ENCODE results near the gene SNX1. TPM values are rescaled to one million over a fixed set of nuclear protein-coding genes. Genes with fewer than 3 reads are reported as not detected.

SNX1 gene
- total and polyA plus RNA-seq, 2 of the 13 experiments (the other 11 are each of a cell fraction or from before 2014, with no cell fraction given) = 29.3 to 60.1 TPM

DNA sequence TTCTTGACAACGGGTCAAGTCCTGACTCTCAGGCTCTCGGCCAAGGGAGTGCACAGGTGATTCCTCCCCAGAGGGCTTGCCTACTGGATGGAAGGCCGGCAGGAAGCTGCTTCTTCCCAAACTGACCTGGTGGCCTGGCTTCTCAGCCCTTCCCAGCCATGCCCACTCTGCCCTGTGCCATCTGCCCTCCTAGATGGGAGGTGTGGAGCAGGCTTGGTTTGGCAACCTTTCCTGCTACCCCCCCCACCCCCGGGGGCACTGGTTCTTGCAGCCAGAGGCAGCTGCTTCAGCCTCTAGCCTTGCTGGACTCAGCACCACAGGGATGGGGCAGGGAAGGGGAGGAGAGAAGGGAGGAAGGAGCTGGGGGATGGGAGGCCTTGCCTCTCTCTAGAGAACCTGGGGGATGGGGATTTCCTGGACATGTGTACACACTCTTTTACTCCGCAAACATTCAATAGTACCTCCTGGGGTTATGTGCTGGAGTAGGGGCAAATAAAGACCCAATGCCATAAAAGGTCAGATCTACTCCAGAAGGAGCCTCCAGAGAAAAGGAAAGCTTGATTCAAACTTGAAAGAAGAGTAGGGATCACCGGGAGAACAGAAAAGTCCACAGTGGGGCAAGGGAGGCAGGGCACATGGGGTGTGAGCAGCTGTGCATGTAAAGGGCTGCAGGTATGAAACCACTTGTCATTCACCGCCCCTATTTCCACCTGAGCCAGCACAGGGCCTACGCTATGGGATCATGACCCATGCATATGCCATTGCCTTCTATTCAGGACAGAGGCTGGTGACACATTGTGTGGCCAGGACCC is 45.3 kb upstream of the SNX1 start:
- H3K36me3 ChIP-seq (replicated peaks in 1 of 2; ENCODE audit: control insufficient read depth in 1 of 2, insufficient read depth in 2 of 2, low read length in 2 of 2) = no peaks in the 10 kb centered on the region
- H3K4me1 ChIP-seq (ENCODE audit: insufficient read depth, low read length) = peaks cover 45% of the 10 kb centered on the region
- intact Hi-C loops (cut with micrococcal nuclease; ENCODE audit: unreplicated experiment) (no loop called here), in situ Hi-C loops (cut with HindIII; ENCODE audit: extremely low pct_ligation_motif_present, low pct_unique_long_range_greater_than_20kb) (loop anchor here (5.0 kb wide), 1 partner anchor 103 kb away; no protein-coding TSS in a partner anchor)
- FAIRE-seq (no peak), ATAC-seq (no peak), DNase-seq (ENCODE audit: low spot score) (peak; percentile 46)
- H3K9me3 ChIP-seq (ENCODE audit: low read length) = no peaks in the 10 kb centered on the region
- no peaks in the 10 kb centered on the region for H4K20me1 ChIP-seq (ENCODE audit: insufficient read depth, low read length)
- peak overlapping the region; percentile 21; the same call in 1 of the 2 replicates for H3K4me2 ChIP-seq (ENCODE audit: low read depth, low read length)
- H3K79me2 ChIP-seq (ENCODE audit: insufficient read depth, low read length) = no peaks in the 10 kb centered on the region
- 13% methylated on average over 6 of the region's 8 CpGs for WGBS (ENCODE audit: low lambda C conversion rate)
- H3K4me3 ChIP-seq (replicated peaks in 1 of 3; ENCODE audit: insufficient read depth in 1 of 3, low read depth in 2 of 3, low read length in 3 of 3) = no peak overlapping the region
- BruUV-seq (replicated peaks) = no TSS peak
- no peak overlapping the region for H3K9ac ChIP-seq (ENCODE audit: insufficient read depth, low read depth, low read length)
- H3K27me3 ChIP-seq (ENCODE audit: control insufficient read depth in 1 of 2, insufficient read depth in 2 of 2, low read length in 2 of 2) = peaks cover 2 to 26% of the 10 kb centered on the region in 2 experiments; a peak in 4 of 5 replicates
- no peak overlapping the region for H3K27ac ChIP-seq (ENCODE audit: extremely low read length, insufficient read depth, low read length)
- CTCF ChIA-PET (ENCODE audit: low intra/inter-chr PET ratio, low total read pairs) = no interaction called here
- POLR2A ChIA-PET = interaction anchor here (1.0 kb wide), 1 partner anchor 43 kb away, joined by 4 read pairs; the partner anchor contains the start of gene CIAO2A
- no peak overlapping the region for H2AFZ ChIP-seq (ENCODE audit: low read length)
- TF ChIP-seq FLYWCH1 (CRISPR knock-in tag; IDR thresholded peaks at IDR 0.05) = no peak
- no peak for TF ChIP-seq ARNT (IDR thresholded peaks at IDR 0.05)
- no peak for TF ChIP-seq SMARCC2 (IDR thresholded peaks at IDR 0.05)
- peak; percentile 84 for TF ChIP-seq SRF (IDR thresholded peaks at IDR 0.05; ENCODE audit: low read depth, low read length)
- no peak for TF ChIP-seq ZNF569 (CRISPR knock-in tag; IDR thresholded peaks at IDR 0.05; ENCODE audit: borderline replicate concordance)
- no peak for TF ChIP-seq ZNF354B (CRISPR knock-in tag; IDR thresholded peaks at IDR 0.05)
- TF ChIP-seq, protein P1, sequence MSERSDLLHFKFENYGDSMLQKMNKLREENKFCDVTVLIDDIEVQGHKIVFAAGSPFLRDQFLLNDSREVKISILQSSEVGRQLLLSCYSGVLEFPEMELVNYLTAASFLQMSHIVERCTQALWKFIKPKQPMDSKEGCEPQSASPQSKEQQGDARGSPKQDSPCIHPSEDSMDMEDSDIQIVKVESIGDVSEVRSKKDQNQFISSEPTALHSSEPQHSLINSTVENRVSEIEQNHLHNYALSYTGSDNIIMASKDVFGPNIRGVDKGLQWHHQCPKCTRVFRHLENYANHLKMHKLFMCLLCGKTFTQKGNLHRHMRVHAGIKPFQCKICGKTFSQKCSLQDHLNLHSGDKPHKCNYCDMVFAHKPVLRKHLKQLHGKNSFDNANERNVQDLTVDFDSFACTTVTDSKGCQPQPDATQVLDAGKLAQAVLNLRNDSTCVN (CRISPR knock-in tag; IDR thresholded peaks at IDR 0.05; ENCODE audit: borderline replicate concordance) = peak; percentile 99
- TF ChIP-seq RBM22 (optimal IDR thresholded peaks at IDR 0.05; ENCODE audit: low read length) = no peak
- peak; percentile 84 for TF ChIP-seq PRPF4 (IDR thresholded peaks at IDR 0.05; ENCODE audit: low read depth, low read length, poor library complexity, severe bottlenecking)
- TF ChIP-seq MED8 (CRISPR knock-in tag; IDR thresholded peaks at IDR 0.05; ENCODE audit: insufficient replicate concordance) = no peak
- no peak for TF ChIP-seq REL (CRISPR knock-in tag; conservative IDR thresholded peaks at IDR 0.05)
- TF ChIP-seq, protein P2, sequence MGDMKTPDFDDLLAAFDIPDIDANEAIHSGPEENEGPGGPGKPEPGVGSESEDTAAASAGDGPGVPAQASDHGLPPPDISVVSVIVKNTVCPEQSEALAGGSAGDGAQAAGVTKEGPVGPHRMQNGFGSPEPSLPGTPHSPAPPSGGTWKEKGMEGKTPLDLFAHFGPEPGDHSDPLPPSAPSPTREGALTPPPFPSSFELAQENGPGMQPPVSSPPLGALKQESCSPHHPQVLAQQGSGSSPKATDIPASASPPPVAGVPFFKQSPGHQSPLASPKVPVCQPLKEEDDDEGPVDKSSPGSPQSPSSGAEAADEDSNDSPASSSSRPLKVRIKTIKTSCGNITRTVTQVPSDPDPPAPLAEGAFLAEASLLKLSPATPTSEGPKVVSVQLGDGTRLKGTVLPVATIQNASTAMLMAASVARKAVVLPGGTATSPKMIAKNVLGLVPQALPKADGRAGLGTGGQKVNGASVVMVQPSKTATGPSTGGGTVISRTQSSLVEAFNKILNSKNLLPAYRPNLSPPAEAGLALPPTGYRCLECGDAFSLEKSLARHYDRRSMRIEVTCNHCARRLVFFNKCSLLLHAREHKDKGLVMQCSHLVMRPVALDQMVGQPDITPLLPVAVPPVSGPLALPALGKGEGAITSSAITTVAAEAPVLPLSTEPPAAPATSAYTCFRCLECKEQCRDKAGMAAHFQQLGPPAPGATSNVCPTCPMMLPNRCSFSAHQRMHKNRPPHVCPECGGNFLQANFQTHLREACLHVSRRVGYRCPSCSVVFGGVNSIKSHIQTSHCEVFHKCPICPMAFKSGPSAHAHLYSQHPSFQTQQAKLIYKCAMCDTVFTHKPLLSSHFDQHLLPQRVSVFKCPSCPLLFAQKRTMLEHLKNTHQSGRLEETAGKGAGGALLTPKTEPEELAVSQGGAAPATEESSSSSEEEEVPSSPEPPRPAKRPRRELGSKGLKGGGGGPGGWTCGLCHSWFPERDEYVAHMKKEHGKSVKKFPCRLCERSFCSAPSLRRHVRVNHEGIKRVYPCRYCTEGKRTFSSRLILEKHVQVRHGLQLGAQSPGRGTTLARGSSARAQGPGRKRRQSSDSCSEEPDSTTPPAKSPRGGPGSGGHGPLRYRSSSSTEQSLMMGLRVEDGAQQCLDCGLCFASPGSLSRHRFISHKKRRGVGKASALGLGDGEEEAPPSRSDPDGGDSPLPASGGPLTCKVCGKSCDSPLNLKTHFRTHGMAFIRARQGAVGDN (CRISPR knock-in tag; IDR thresholded peaks at IDR 0.05) = peak; percentile 28; the same call in 1 of the 2 replicates
- TF ChIP-seq ZNF235 (CRISPR knock-in tag; IDR thresholded peaks at IDR 0.05; ENCODE audit: borderline replicate concordance) = no peak
- no peak for TF ChIP-seq ZNF260 (CRISPR knock-in tag; IDR thresholded peaks at IDR 0.05; ENCODE audit: borderline replicate concordance, low read depth)
- TF ChIP-seq, protein P3, sequence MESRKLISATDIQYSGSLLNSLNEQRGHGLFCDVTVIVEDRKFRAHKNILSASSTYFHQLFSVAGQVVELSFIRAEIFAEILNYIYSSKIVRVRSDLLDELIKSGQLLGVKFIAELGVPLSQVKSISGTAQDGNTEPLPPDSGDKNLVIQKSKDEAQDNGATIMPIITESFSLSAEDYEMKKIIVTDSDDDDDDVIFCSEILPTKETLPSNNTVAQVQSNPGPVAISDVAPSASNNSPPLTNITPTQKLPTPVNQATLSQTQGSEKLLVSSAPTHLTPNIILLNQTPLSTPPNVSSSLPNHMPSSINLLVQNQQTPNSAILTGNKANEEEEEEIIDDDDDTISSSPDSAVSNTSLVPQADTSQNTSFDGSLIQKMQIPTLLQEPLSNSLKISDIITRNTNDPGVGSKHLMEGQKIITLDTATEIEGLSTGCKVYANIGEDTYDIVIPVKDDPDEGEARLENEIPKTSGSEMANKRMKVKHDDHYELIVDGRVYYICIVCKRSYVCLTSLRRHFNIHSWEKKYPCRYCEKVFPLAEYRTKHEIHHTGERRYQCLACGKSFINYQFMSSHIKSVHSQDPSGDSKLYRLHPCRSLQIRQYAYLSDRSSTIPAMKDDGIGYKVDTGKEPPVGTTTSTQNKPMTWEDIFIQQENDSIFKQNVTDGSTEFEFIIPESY (CRISPR knock-in tag; IDR thresholded peaks at IDR 0.05) = no peak

All from HepG2 (cell line).